Measurements from ENCODE around the gene NCMAP.

The NCMAP gene

DNA sequence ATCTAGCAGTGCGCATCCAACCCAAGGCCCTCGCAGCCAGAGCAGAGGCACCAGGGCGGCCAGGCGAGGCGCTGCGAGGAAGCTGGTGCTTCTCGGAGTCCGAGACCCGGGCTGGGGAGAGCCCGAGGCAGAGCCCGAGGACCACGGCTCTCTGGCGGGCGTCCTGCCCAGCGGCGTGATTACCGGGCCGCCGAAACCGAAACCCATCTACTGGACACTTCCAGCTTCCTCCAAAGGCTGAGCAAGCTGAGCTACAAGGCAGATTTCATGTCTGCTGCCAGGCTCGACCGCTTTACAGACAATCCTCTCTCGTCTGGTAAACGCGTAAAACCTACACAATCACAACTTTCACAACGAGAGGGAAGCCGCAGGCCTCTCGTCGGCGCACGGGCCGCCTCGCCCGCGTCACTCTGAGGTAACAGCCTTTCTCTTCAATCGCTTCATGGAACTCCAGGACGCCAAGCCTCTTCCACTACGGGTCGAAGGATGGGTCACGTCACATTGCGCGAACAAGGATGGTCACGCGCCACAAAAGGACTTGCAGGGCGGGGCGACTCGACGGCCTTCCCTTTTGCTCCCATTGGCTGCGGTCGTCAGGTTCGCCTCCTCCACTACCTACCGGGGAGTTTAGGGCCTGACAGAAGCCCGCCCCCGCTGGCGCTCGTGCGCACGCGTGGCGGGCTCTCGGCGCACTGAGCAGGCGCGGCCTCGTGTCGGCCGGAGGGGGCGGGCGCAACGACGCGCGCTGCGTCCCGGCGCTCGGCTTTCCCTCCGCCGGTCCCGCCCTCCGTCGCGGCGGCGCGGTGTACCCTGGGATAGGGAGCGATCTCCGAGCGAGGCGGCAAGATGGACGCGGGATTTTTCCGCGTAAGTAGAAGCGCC, 86.8 kb downstream of the NCMAP start, which contains the start of gene SRRM1:
Gene SRRM1 (plus strand): TSS at position 822 of the 882 bp plus-strand sequence. CDS start 25 bp downstream, at position 847.
- in situ Hi-C loops (cut with MboI; ENCODE audit: low pct_unique_long_range_greater_than_20kb, low sequenced_read_pairs, unreplicated experiment): no loop called here
- peak; percentile 98 for DNase-seq (ENCODE audit: low spot score)
- peak; percentile 26 for TF ChIP-seq CTCF (IDR thresholded peaks at IDR 0.05; ENCODE audit: extremely low read depth, insufficient read depth, missing control alignments)

DNA sequence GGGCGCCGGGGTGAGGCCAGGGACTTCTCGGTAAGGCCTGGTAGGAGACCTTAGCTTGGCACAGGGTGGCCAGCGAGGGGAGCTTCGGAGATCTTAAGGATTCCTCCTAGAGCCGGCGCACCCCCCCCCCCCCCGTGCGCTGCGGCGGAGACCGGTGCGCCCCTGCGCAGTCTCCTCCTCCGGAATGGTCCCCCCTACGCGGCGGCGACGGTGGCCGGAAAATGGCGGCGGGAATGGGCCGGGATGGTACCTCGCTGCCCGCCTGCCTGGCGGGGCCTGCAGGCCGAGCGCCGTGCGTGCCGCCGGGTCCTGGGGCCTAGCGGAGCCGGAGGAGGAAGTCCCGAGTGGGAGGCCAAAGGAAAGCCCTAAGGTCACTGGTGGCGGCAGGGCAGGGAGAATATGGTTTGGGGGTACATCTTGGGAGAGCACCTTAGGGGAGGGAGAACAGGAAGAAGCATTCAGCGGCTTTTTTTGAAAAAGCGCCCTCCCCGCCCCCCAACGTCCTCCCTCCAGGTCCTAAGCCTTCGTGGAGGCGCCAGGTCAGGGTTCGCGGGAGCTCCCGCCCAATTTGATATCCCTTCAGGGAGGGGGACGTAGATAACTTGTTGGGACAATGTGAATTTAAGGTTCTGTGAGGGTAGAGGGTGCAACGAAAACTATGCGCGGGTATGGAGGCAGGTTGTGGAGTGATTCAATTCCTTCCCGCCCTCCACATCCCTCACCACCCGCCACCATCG, 87.6 kb downstream of the NCMAP start:
- DNase-seq (ENCODE audit: low spot score): no peak
- in situ Hi-C loops (cut with MboI; ENCODE audit: low pct_unique_long_range_greater_than_20kb, low sequenced_read_pairs, unreplicated experiment): no loop called here
- TF ChIP-seq CTCF (IDR thresholded peaks at IDR 0.05; ENCODE audit: extremely low read depth, insufficient read depth, missing control alignments): no peak

DNA sequence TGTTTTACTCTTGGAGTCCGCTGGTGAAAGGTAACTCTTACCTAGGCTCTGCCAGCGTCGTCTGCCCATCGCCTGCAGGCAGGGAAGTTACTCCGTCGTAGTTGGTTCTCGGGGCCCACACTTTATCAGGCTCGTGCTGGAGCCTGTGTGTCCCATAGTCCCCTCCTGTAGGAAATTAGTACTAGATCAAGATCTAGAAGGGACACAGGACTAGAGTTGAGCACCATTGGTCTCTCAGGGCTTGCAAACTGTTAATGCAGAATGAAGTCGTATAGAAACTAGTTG, 88.2 kb downstream of the NCMAP start:
- in situ Hi-C loops (cut with MboI; ENCODE audit: low pct_unique_long_range_greater_than_20kb, low sequenced_read_pairs, unreplicated experiment): no loop called here
- no peak for DNase-seq (ENCODE audit: low spot score)
- no peak for TF ChIP-seq CTCF (IDR thresholded peaks at IDR 0.05; ENCODE audit: extremely low read depth, insufficient read depth, missing control alignments)

- no peak for TF ChIP-seq CTCF (IDR thresholded peaks at IDR 0.05; ENCODE audit: extremely low read depth, insufficient read depth, missing control alignments)
- in situ Hi-C loops (cut with MboI; ENCODE audit: low pct_unique_long_range_greater_than_20kb, low sequenced_read_pairs, unreplicated experiment): no loop called here
- DNase-seq (ENCODE audit: low spot score): no peak
Observed at GRCh38 chr1:24648919-24649318, 93.0 kb downstream of the NCMAP start.

DNA sequence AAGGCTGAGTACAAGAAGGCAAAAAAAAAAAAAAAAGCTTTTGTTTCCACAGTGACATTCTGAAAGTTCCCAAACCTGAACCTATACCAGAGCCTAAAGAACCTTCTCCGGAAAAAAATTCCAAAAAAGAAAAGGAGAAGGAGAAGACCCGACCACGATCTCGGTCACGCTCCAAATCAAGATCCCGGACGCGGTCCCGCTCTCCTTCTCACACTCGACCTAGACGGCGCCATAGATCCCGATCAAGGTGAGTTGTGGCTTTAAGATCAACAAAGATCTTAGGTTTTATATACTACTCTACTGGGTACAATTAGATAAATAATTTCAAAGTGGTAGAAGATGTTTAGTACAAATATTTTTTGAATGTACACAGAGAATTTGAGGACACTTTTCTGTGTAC, 96.5 kb downstream of the NCMAP start:
- no peak for TF ChIP-seq CTCF (IDR thresholded peaks at IDR 0.05; ENCODE audit: extremely low read depth, insufficient read depth, missing control alignments)
- no peak for DNase-seq (ENCODE audit: low spot score)
- in situ Hi-C loops (cut with MboI; ENCODE audit: low pct_unique_long_range_greater_than_20kb, low sequenced_read_pairs, unreplicated experiment): no loop called here

DNA sequence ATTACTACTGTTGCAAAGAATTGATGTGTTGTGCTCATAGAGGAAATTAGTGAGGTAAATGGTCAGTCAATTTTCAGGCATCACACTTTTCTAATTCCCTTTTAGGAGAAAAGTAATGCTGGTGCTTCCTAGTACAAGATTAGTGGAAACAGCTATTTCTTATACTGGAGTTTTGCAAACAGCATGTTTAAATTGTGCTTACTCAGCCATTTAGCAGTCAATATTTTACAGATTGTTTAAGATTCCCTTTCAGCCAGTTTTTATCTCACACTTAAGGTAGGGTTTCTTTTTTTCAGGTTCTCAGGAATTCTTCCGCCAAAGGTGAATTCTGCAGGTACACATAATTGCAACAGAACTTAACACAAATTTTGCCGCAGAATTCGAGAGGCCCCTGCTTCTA, 98.1 kb downstream of the NCMAP start:
- in situ Hi-C loops (cut with MboI; ENCODE audit: low pct_unique_long_range_greater_than_20kb, low sequenced_read_pairs, unreplicated experiment): no loop called here

More for the DNA sequence above, 98.1 kb downstream of the NCMAP start:
- TF ChIP-seq CTCF (IDR thresholded peaks at IDR 0.05; ENCODE audit: extremely low read depth, insufficient read depth, missing control alignments): no peak
- no peak for DNase-seq (ENCODE audit: low spot score)
